22Rv1 (cell line): Measurements from ENCODE around the gene COX6A2.

ENCODE experiments used
- CTCF ChIP-seq: fragments of 450-650 bp; IDR thresholded peaks from 2 replicates; pipeline ENCODE4 v1.5.1; 2017; ENCODE audit warnings: mild to moderate bottlenecking
- ZFX ChIP-seq: fragments of 450-650 bp; IDR thresholded peaks from 2 replicates; pipeline ENCODE4 v1.6.1; 2017; ENCODE audit warnings: antibody characterized with exemption, borderline replicate concordance

GRCh38 chr16:31473264-31473984 lies 45.3 kb upstream of the COX6A2 start:
- TF ChIP-seq CTCF = no peak
- TF ChIP-seq ZFX = no peak
